ENCODE measurements around the gene ACYP2. TPM values are rescaled to one million over a fixed set of nuclear protein-coding genes. Genes with fewer than 3 reads are reported as not detected.
A peak's percentile ranks its signal among the peaks of the same experiment; 100 is the strongest.

ACYP2 gene
- total RNA-seq, 1 donor from 2014 or later = 28.7 TPM

- no peak for DNase-seq (ENCODE audit: low spot score)
Observed at GRCh38 chr2:54212456-54212855, 97.0 kb downstream of the ACYP2 start.

- DNase-seq (ENCODE audit: low spot score) = no peak
Observed at GRCh38 chr2:54213082-54213481, 97.7 kb downstream of the ACYP2 start.

- no peak for DNase-seq (ENCODE audit: low spot score)
Observed at GRCh38 chr2:54224997-54225396, 109.6 kb downstream of the ACYP2 start.

GRCh38 chr2:54226260-54226659 lies 110.8 kb downstream of the ACYP2 start:
- DNase-seq (ENCODE audit: low spot score) = no peak

- no peak for DNase-seq (ENCODE audit: low spot score)
Observed at GRCh38 chr2:54227798-54228197, 112.4 kb downstream of the ACYP2 start.

- no peak for DNase-seq (ENCODE audit: low spot score)
Observed at GRCh38 chr2:54228945-54229344, 113.5 kb downstream of the ACYP2 start.

GRCh38 chr2:54233832-54234649 lies 118.6 kb downstream of the ACYP2 start:
- no peak for DNase-seq (ENCODE audit: low spot score)

- no peak for DNase-seq (ENCODE audit: low spot score)
Observed at GRCh38 chr2:54237428-54237827, 122.0 kb downstream of the ACYP2 start.

- no peak for DNase-seq (ENCODE audit: low spot score)
Observed at GRCh38 chr2:54239427-54239826, 124.0 kb downstream of the ACYP2 start.

- DNase-seq (ENCODE audit: low spot score) = no peak
Observed at GRCh38 chr2:54240515-54241469, 125.4 kb downstream of the ACYP2 start.

- DNase-seq (ENCODE audit: low spot score) = no peak
Observed at GRCh38 chr2:54247115-54247514, 131.7 kb downstream of the ACYP2 start.

- DNase-seq (ENCODE audit: low spot score) = no peak
Observed at GRCh38 chr2:54249629-54250028, 134.2 kb downstream of the ACYP2 start.

GRCh38 chr2:54254180-54254579 lies 138.8 kb downstream of the ACYP2 start:
- no peak for DNase-seq (ENCODE audit: low spot score)

- DNase-seq (ENCODE audit: low spot score) = no peak
Observed at GRCh38 chr2:54255230-54256090, 140.0 kb downstream of the ACYP2 start.

- no peak for DNase-seq (ENCODE audit: low spot score)
Observed at GRCh38 chr2:54256091-54256694, 140.8 kb downstream of the ACYP2 start, which contains the start of gene TSPYL6. Gene TSPYL6, minus strand, starts transcription at chr2:54256229. Its CDS starts 78 bp downstream, at chr2:54256151.

GRCh38 chr2:54258166-54258565 lies 142.8 kb downstream of the ACYP2 start:
- DNase-seq (ENCODE audit: low spot score) = no peak

- DNase-seq (ENCODE audit: low spot score) = no peak
Observed at GRCh38 chr2:54259413-54260240, 144.2 kb downstream of the ACYP2 start.

GRCh38 chr2:54260241-54260595 lies 144.8 kb downstream of the ACYP2 start:
- no peak for DNase-seq (ENCODE audit: low spot score)

- no peak for DNase-seq (ENCODE audit: low spot score)
Observed at GRCh38 chr2:54261537-54261936, 146.1 kb downstream of the ACYP2 start.

GRCh38 chr2:54262015-54262765 lies 146.8 kb downstream of the ACYP2 start:
- DNase-seq (ENCODE audit: low spot score) = peak; percentile 46

All from mucosa of gallbladder (tissue), 1 donor.